ENCODE results near the gene EIF4G3. TPM values are rescaled to one million over a fixed set of nuclear protein-coding genes. Genes with fewer than 3 reads are reported as not detected.
A peak's percentile ranks its signal among the peaks of the same experiment; 100 is the strongest.

The EIF4G3 gene
- total and polyA plus RNA-seq, 9 of the 15 experiments (the other 6 are each of a cell fraction or from before 2014, with no cell fraction given) = 6.7 to 40.5 (median 32.1) TPM

DNA sequence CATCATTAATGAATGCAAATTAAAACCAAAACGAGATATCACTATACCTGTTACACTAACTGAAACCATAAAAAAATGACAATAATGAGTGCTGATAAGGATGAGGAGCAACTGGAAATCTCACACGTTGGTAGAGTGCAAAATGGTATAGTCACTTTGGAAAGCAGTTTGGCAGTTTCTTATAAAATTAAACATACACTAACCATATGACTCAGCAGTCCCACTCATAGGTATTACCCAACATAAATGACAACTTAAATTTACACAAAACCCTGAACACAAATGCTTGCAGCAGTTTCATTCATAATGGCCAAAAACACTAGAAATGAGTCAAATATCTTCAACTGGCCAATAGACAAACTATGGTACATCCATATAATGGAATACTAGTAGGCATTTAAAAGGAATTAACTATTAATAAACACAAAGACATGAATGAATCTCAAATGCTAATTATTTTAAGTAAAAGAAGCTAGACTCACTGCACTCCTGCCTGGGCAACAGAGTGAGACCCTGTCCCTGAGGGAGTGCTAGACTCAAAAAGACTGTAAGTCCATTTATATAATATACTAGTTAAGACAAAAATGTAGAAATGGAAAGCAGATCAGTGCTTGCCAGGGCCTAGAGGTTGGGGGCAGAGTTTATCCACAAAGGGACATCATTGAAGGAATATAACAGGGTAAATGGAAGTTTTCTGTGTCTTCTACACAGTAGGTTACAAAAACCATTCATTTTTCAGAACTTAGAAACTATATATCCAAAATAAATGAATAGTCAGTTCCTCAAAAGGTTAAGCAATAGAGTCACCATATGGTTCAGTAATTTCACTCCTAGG, 77.4 kb downstream of the EIF4G3 start (continued):
- TF ChIP-seq, protein P1, sequence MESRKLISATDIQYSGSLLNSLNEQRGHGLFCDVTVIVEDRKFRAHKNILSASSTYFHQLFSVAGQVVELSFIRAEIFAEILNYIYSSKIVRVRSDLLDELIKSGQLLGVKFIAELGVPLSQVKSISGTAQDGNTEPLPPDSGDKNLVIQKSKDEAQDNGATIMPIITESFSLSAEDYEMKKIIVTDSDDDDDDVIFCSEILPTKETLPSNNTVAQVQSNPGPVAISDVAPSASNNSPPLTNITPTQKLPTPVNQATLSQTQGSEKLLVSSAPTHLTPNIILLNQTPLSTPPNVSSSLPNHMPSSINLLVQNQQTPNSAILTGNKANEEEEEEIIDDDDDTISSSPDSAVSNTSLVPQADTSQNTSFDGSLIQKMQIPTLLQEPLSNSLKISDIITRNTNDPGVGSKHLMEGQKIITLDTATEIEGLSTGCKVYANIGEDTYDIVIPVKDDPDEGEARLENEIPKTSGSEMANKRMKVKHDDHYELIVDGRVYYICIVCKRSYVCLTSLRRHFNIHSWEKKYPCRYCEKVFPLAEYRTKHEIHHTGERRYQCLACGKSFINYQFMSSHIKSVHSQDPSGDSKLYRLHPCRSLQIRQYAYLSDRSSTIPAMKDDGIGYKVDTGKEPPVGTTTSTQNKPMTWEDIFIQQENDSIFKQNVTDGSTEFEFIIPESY (CRISPR knock-in tag; IDR thresholded peaks at IDR 0.05) = no peak
- TF ChIP-seq MECOM (CRISPR knock-in tag; IDR thresholded peaks at IDR 0.05) (no peak), NFE2 (IDR thresholded peaks at IDR 0.05; ENCODE audit: low read depth) (peak; percentile 87), PBX2 (CRISPR knock-in tag; IDR thresholded peaks at IDR 0.05; ENCODE audit: low read depth) (no peak), PBX2 (tag; conservative IDR thresholded peaks at IDR 0.05; ENCODE audit: low read depth) (0 out of 2 replicates have a peak, but pooled peaks have one; percentile 44), CEBPB (tag; IDR thresholded peaks at IDR 0.05) (peak; percentile 80), KAT7 (CRISPR knock-in tag; IDR thresholded peaks at IDR 0.05; ENCODE audit: borderline replicate concordance) (no peak), ZNF124 (CRISPR knock-in tag; IDR thresholded peaks at IDR 0.05) (no peak), ZNF318 (IDR thresholded peaks at IDR 0.05; ENCODE audit: borderline replicate concordance in 1 of 2, low read depth in 1 of 2) (no peak), EGR1 (conservative IDR thresholded peaks at IDR 0.05) (no peak), ZNF780A (CRISPR knock-in tag; IDR thresholded peaks at IDR 0.05) (no peak), FOXP1 (CRISPR knock-in tag; IDR thresholded peaks at IDR 0.05) (no peak), SNIP1 (IDR thresholded peaks at IDR 0.05; ENCODE audit: low read depth) (no peak)
- TF ChIP-seq, protein P2, sequence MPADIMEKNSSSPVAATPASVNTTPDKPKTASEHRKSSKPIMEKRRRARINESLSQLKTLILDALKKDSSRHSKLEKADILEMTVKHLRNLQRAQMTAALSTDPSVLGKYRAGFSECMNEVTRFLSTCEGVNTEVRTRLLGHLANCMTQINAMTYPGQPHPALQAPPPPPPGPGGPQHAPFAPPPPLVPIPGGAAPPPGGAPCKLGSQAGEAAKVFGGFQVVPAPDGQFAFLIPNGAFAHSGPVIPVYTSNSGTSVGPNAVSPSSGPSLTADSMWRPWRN (IDR thresholded peaks at IDR 0.05; ENCODE audit: low read depth) = no peak

Measured in K562 (cell line).